B cell (primary cell): Measurements from ENCODE around the gene ADRB2. TPM values are rescaled to one million over a fixed set of nuclear protein-coding genes. Genes with fewer than 3 reads are reported as not detected.

Experiments
- ATAC-seq: fragments of 200-7000 bp; cut with Tn5 transposase; one replicate; pipeline ENCODE4 v1.10.0; 2021; ENCODE audit warnings: low read depth, mild to moderate bottlenecking, moderate number of reproducible peaks, moderate library complexity
- CTCF ChIA-PET: fragments of 350-600 bp; sonication (Branson Sonifier 250); formaldehyde crosslinking; loops from one replicate; lab custom pipeline; 2021; ENCODE audit warnings: antibody characterized with exemption, inconsistent platforms; lab: Charles Lee
- POLR2A ChIA-PET: fragments of 350-600 bp; sonication (Branson Sonifier 250); formaldehyde crosslinking; loops from one replicate; lab custom pipeline; 2021; ENCODE audit warnings: antibody characterized with exemption; lab: Charles Lee
- DNase-seq: peaks from one replicate; pipeline ENCODE4 v3.0.0; 2013
- H2AFZ ChIP-seq: 2 replicates; pipeline ENCODE4 v1.6.1; 2012; ENCODE audit warnings: mild to moderate bottlenecking, low read depth, low read length; ENCODE audit not compliant: insufficient read depth, poor library complexity, severe bottlenecking
- H3K27ac ChIP-seq, 2 donors: 1 replicate in 1 of 2; 2 replicates in 1 of 2; pipeline ENCODE4 v1.5.1; 2012 to 2013; ENCODE audit warnings: low read length in 2 of 2, mild to moderate bottlenecking in 2 of 2, moderate library complexity in 1 of 2
- H3K27me3 ChIP-seq, 4 experiments: fragments of 200-600 bp in 1 of 4; sonication (generic) in 1 of 4; replicated peaks in 1 of 4; 1 replicate in 2 of 4; 2 replicates in 2 of 4; pipeline versions ENCODE4 v1.6.1 to v1.7.0; 2013 to 2016; ENCODE audit warnings: low read length in 3 of 4, mild to moderate bottlenecking in 2 of 4, mixed read lengths in 1 of 4, moderate library complexity in 1 of 4; ENCODE audit not compliant: insufficient read depth in 4 of 4, control insufficient read depth in 3 of 4; ENCODE audit errors: control extremely low read depth in 1 of 4
- H3K36me3 ChIP-seq, 2 experiments: replicated peaks in 1 of 2; 1 replicate in 1 of 2; 2 replicates in 1 of 2; pipeline versions ENCODE4 v1.6.1 to v1.7.1; 2013; ENCODE audit warnings: low read length in 1 of 2; ENCODE audit not compliant: insufficient read depth in 2 of 2, control insufficient read depth in 1 of 2; ENCODE audit errors: control extremely low read depth in 1 of 2, extremely low read depth in 1 of 2
- H3K4me1 ChIP-seq, 2 donors: fragments of 200-600 bp in 1 of 2; sonication (generic) in 1 of 2; 1 replicate in 1 of 2; 2 replicates in 1 of 2; pipeline versions ENCODE4 v1.5.1 to v1.6.1; 2013 to 2017; ENCODE audit warnings: low read length in 2 of 2; ENCODE audit not compliant: control insufficient read depth in 2 of 2, insufficient read depth in 2 of 2
- H3K4me2 ChIP-seq: replicated peaks from 2 replicates; pipeline ENCODE3; 2012; ENCODE audit warnings: mild to moderate bottlenecking, low read depth, low read length; ENCODE audit not compliant: poor library complexity, severe bottlenecking
- H3K4me3 ChIP-seq, 5 experiments: fragments of 200-600 bp in 1 of 5; sonication (generic) in 1 of 5; 1 replicate in 3 of 5; 2 replicates in 2 of 5; pipeline versions ENCODE4 v1.5.1 to v1.7.0; 2011 to 2016; ENCODE audit warnings: low read length in 4 of 5, mild to moderate bottlenecking in 4 of 5, low read depth in 2 of 5, control low read depth in 1 of 5, moderate library complexity in 1 of 5; ENCODE audit not compliant: insufficient read depth in 1 of 5; ENCODE audit errors: control extremely low read depth in 1 of 5, extremely low read depth in 1 of 5
- H3K79me2 ChIP-seq: fragments of 200-600 bp; sonication (generic); one replicate; pipeline ENCODE4 v1.6.0; 2016; ENCODE audit warnings: low read length; ENCODE audit not compliant: control insufficient read depth, insufficient read depth
- H3K9ac ChIP-seq: fragments of 200-600 bp; sonication (generic); 2 replicates; pipeline ENCODE4 v1.6.1; 2017; ENCODE audit warnings: mild to moderate bottlenecking, low read length, moderate library complexity
- H3K9me3 ChIP-seq, 3 donors: one replicate each; pipeline versions ENCODE4 v1.6.1 to v1.7.1; 2013; ENCODE audit warnings: low read length in 2 of 3; ENCODE audit not compliant: control insufficient read depth in 2 of 3, insufficient read depth in 1 of 3; ENCODE audit errors: control extremely low read depth in 1 of 3
- H4K20me1 ChIP-seq: 2 replicates; pipeline ENCODE4 v1.6.0; 2012; ENCODE audit warnings: mild to moderate bottlenecking, low read length; ENCODE audit not compliant: insufficient read depth, control insufficient read depth, poor library complexity, severe bottlenecking
- H3K27ac Mint-ChIP-seq: one replicate; pipeline ENCODE4 v1.8.0; 2021; ENCODE audit warnings: mixed read lengths
- H3K27me3 Mint-ChIP-seq: one replicate; pipeline ENCODE4 v1.8.0; 2021; ENCODE audit warnings: mixed read lengths
- H3K4me1 Mint-ChIP-seq: one replicate; pipeline ENCODE4 v1.8.0; 2021; ENCODE audit warnings: mixed read lengths
- H3K4me3 Mint-ChIP-seq: one replicate; pipeline ENCODE4 v1.8.0; 2021; ENCODE audit warnings: mixed read lengths
- H3K9me3 Mint-ChIP-seq: one replicate; pipeline ENCODE4 v1.8.0; 2022; ENCODE audit warnings: mixed read lengths; ENCODE audit not compliant: insufficient read depth
- CTCF ChIP-seq: fragments of 200-600 bp; IDR thresholded peaks from one replicate; pipeline ENCODE4 v1.8.0; 2022; ENCODE audit warnings: antibody characterized with exemption, mild to moderate bottlenecking
- EZH2 ChIP-seq: IDR thresholded peaks from 2 replicates; pipeline ENCODE4 v1.6.1; 2012; ENCODE audit warnings: borderline replicate concordance, low read depth, mild to moderate bottlenecking, moderate library complexity, low read length; ENCODE audit not compliant: insufficient read depth, poor library complexity, severe bottlenecking
- WGBS: methylation state at CpG from one replicate; pipeline ENCODE4 v1.1.5; 2013; ENCODE audit warnings: missing lambda C conversion rate; ENCODE audit not compliant: insufficient coverage; 5-methylcytosine and 5-hydroxymethylcytosine counted together
- intact Hi-C: fragments of 100-400 bp; cut with micrococcal nuclease; formaldehyde crosslinking; loops from one replicate; pipeline ENCODE4 v1.10.0; 2022
- polyA plus RNA-seq: library from polyadenylated mRNA; depleted of rRNA; stranded (reverse); fragments of >200 nt; gene quantifications from 2 replicates; pipeline ENCODE4 v1.2.3, GENCODE V29; 2012
- total RNA-seq, 2 donors: library from RNA; stranded (reverse); fragments of 120-200 nt in 1 of 2; gene quantifications; 1 replicate in 1 of 2; 2 replicates in 1 of 2; pipeline versions ENCODE4 v1.2.3 to v1.2.4, GENCODE V29; 2013 to 2022

The ADRB2 gene
- total and polyA plus RNA-seq, 2 donors (not counting 1 experiment from before 2014, with no cell fraction given) = 6.0 to 12.4 TPM

- H4K20me1 ChIP-seq = no peaks in the 10 kb centered on the region
- H3K4me1 Mint-ChIP-seq = peaks cover 52% of the 10 kb centered on the region
- no peak for ATAC-seq
- no peaks in the 10 kb centered on the region for H3K9me3 ChIP-seq
- TF ChIP-seq EZH2 = no peak
- no peak for TF ChIP-seq CTCF
- peak overlapping the region; percentile 6 for H2AFZ ChIP-seq
- peak overlapping the region; percentile 82 for H3K4me2 ChIP-seq
- ChIA-PET CTCF (interaction anchor here (0.6 to 8.1 kb wide), 8 partner anchors 10 to 152 kb away, joined by 3 to 46 read pairs (median 8); no protein-coding TSS in a partner anchor), POLR2A (interaction anchor here (1.1 kb wide), 1 partner anchor 20 kb away, joined by 3 read pairs; the partner anchor contains the start of gene ADRB2)
- intact Hi-C loops = loop anchor here (5.0 to 10.0 kb wide), 4 partner anchors 42 to 549 kb away; partner anchors contain the start of genes FBXO38 and PCYOX1L
- peak overlapping the region; percentile 76 for H3K27ac Mint-ChIP-seq
- peaks cover 48 to 58% of the 10 kb centered on the region in 2 donors for H3K4me1 ChIP-seq
- H3K79me2 ChIP-seq = no peaks in the 10 kb centered on the region
- no peaks in the 10 kb centered on the region for H3K27me3 ChIP-seq
- H3K36me3 ChIP-seq = no peaks in the 10 kb centered on the region
- peak overlapping the region; percentile 51 for H3K4me3 Mint-ChIP-seq
- peak overlapping the region; percentile 40 to 59 for H3K27ac ChIP-seq
- 14% methylated on average over 4 of the region's 7 CpGs for WGBS
- H3K9me3 Mint-ChIP-seq = no peaks in the 10 kb centered on the region
- peak overlapping the region in 1 of 5 experiments; percentile 6 for H3K4me3 ChIP-seq
- peak overlapping the region; percentile 4 for H3K9ac ChIP-seq
- no peaks in the 10 kb centered on the region for H3K27me3 Mint-ChIP-seq
- DNase-seq = peak; percentile 42
Observed at GRCh38 chr5:148805326-148806290, 20.8 kb upstream of the ADRB2 start.
